GM12873 (cell line): ENCODE measurements around the gene PEX11A.

ENCODE experiments used
- CTCF ChIP-seq: IDR thresholded peaks from 2 replicates; pipeline ENCODE4 v1.5.1; 2012; ENCODE audit warnings: low read depth, mild to moderate bottlenecking, moderate library complexity, low read length, control low read depth; ENCODE audit not compliant: insufficient read depth; ENCODE audit errors: missing control alignments

The PEX11A gene

GRCh38 chr15:89668171-89668570 is 22.4 kb downstream of the PEX11A start:
- no peak for TF ChIP-seq CTCF

- no peak for TF ChIP-seq CTCF
Observed at GRCh38 chr15:89667706-89667960, 22.9 kb downstream of the PEX11A start.

GRCh38 chr15:89666858-89667705 is 23.5 kb downstream of the PEX11A start:
- no peak for TF ChIP-seq CTCF

GRCh38 chr15:89666184-89666857 is 24.2 kb downstream of the PEX11A start:
- TF ChIP-seq CTCF = no peak

- no peak for TF ChIP-seq CTCF
Observed at GRCh38 chr15:89665449-89666181, 24.9 kb downstream of the PEX11A start.

GRCh38 chr15:89664441-89665350 is 25.9 kb downstream of the PEX11A start:
- no peak for TF ChIP-seq CTCF
